GM18951 (cell line): ENCODE results near the gene ZFP36.

Experiments
- POLR2A ChIP-seq: IDR thresholded peaks from 4 replicates; pipeline ENCODE4 v1.6.1; 2011; ENCODE audit warnings: mild to moderate bottlenecking; ENCODE audit not compliant: insufficient read length, insufficient read depth; ENCODE audit errors: extremely low read depth
- in situ Hi-C: fragments of 300-500 bp; cut with MboI; formaldehyde crosslinking; loops from one replicate; pipeline ENCODE4 v1.12.0; 2022; ENCODE audit warnings: low sequenced_read_pairs, mixed read lengths, inconsistent platforms; ENCODE audit not compliant: unreplicated experiment

The ZFP36 gene

GRCh38 chr19:39415111-39416046 lies 8.7 kb downstream of the ZFP36 start:
- in situ Hi-C loops, result no loop called here
- TF ChIP-seq POLR2A, result no peak

- in situ Hi-C loops, result no loop called here
- no peak for TF ChIP-seq POLR2A
Observed at GRCh38 chr19:39416152-39417120, 9.8 kb downstream of the ZFP36 start.

GRCh38 chr19:39417463-39418181 lies 11.0 kb downstream of the ZFP36 start:
- in situ Hi-C loops, result no loop called here

GRCh38 chr19:39419003-39419402 lies 12.4 kb downstream of the ZFP36 start:
- no peak for TF ChIP-seq POLR2A
- in situ Hi-C loops, result no loop called here

More at GRCh38 chr19:39417463-39418181, 11.0 kb downstream of the ZFP36 start:
- TF ChIP-seq POLR2A, result no peak

- in situ Hi-C loops, result no loop called here
- no peak for TF ChIP-seq POLR2A
Observed at GRCh38 chr19:39420769-39421168, 14.1 kb downstream of the ZFP36 start.

GRCh38 chr19:39422020-39422419 lies 15.4 kb downstream of the ZFP36 start:
- in situ Hi-C loops, result no loop called here

GRCh38 chr19:39423258-39424086 lies 16.8 kb downstream of the ZFP36 start:
- in situ Hi-C loops, result no loop called here
- no peak for TF ChIP-seq POLR2A

More at GRCh38 chr19:39422020-39422419, 15.4 kb downstream of the ZFP36 start:
- no peak for TF ChIP-seq POLR2A

GRCh38 chr19:39424934-39425333 lies 18.3 kb downstream of the ZFP36 start:
- TF ChIP-seq POLR2A, result no peak
- in situ Hi-C loops, result no loop called here

- in situ Hi-C loops, result no loop called here
- no peak for TF ChIP-seq POLR2A
Observed at GRCh38 chr19:39425744-39426143, 19.1 kb downstream of the ZFP36 start.

- no peak for TF ChIP-seq POLR2A
- in situ Hi-C loops, result no loop called here
Observed at GRCh38 chr19:39426170-39426569, 19.5 kb downstream of the ZFP36 start.

GRCh38 chr19:39427707-39428106 lies 21.1 kb downstream of the ZFP36 start:
- in situ Hi-C loops, result no loop called here

More at GRCh38 chr19:39427707-39428106, 21.1 kb downstream of the ZFP36 start:
- TF ChIP-seq POLR2A, result no peak
